PC-3 (cell line): Measurements from ENCODE around the gene ZNF680. TPM values are rescaled to one million over a fixed set of nuclear protein-coding genes. Genes with fewer than 3 reads are reported as not detected.

ENCODE experiments used
- ATAC-seq: fragments of 200-7000 bp; cut with Tn5 transposase; 2 replicates; pipeline ENCODE4 v1.9.1; 2020; ENCODE audit warnings: mild to moderate bottlenecking, moderate library complexity
- BruUV-seq: library from RNA; stranded (reverse); fragments of 400-500 nt; replicated peaks from 2 replicates; lab custom pipeline; 2021; lab: Mats Ljungman, UMichigan
- CTCF ChIA-PET: fragments of 300-600 bp; sonication (Branson Sonifier 250); formaldehyde crosslinking; loops from one replicate; lab custom pipeline; 2022; ENCODE audit warnings: antibody characterized with exemption; lab: Charles Lee
- POLR2A ChIA-PET: fragments of 300-600 bp; sonication (Branson Sonifier 250); formaldehyde crosslinking; loops from one replicate; lab custom pipeline; 2022; ENCODE audit warnings: antibody characterized with exemption; ENCODE audit not compliant: unreplicated experiment; lab: Charles Lee
- DNase-seq: peaks from one replicate; pipeline ENCODE4 v3.0.0-alpha.2; 2015
- H2AFZ ChIP-seq: fragments of 300-600 bp; sonication (generic); 2 replicates; pipeline ENCODE4 v1.6.0; 2016; ENCODE audit warnings: antibody characterized with exemption, low read length
- H3F3A ChIP-seq: fragments of 300-600 bp; sonication (generic); one replicate; pipeline ENCODE4 v1.6.0; 2017; ENCODE audit warnings: antibody characterized with exemption, low read length, control low read depth, mild to moderate bottlenecking; ENCODE audit not compliant: unreplicated experiment
- H3K27ac ChIP-seq: fragments of 300-600 bp; sonication (generic); 2 replicates; pipeline ENCODE4 v1.5.1; 2016; ENCODE audit warnings: mild to moderate bottlenecking, low read length
- H3K27me3 ChIP-seq: fragments of 300-600 bp; sonication (generic); 2 replicates; pipeline ENCODE4 v1.6.1; 2016; ENCODE audit warnings: low read length, mixed read lengths
- H3K36me3 ChIP-seq: fragments of 300-600 bp; sonication (generic); 2 replicates; pipeline ENCODE4 v1.6.1; 2016; ENCODE audit warnings: low read depth, mixed run types, low read length, mixed read lengths
- H3K4me1 ChIP-seq: fragments of 300-600 bp; sonication (generic); 2 replicates; pipeline ENCODE4 v1.5.1; 2016; ENCODE audit warnings: low read length; ENCODE audit not compliant: insufficient read depth
- H3K4me2 ChIP-seq: fragments of 300-600 bp; sonication (generic); 2 replicates; pipeline ENCODE4 v1.6.0; 2016; ENCODE audit warnings: low read length
- H3K4me3 ChIP-seq: fragments of 300-600 bp; sonication (generic); 2 replicates; pipeline ENCODE4 v1.5.1; 2016; ENCODE audit warnings: mild to moderate bottlenecking, low read length, mixed read lengths
- H3K79me2 ChIP-seq: fragments of 300-600 bp; sonication (generic); 2 replicates; pipeline ENCODE4 v1.6.1; 2017; ENCODE audit warnings: low read length, mixed read lengths
- H3K9ac ChIP-seq: fragments of 300-600 bp; sonication (generic); 2 replicates; pipeline ENCODE4 v1.6.0; 2016; ENCODE audit warnings: mild to moderate bottlenecking, low read length
- H3K9me2 ChIP-seq: fragments of 300-600 bp; sonication (generic); replicated peaks from 2 replicates; pipeline ENCODE4 v1.6.1; 2016; ENCODE audit warnings: mixed run types, low read length, mixed read lengths
- H3K9me3 ChIP-seq: fragments of 300-600 bp; sonication (generic); 2 replicates; pipeline ENCODE4 v1.6.1; 2016; ENCODE audit warnings: low read length, mixed read lengths
- H4K20me1 ChIP-seq: fragments of 300-600 bp; sonication (generic); 2 replicates; pipeline ENCODE4 v1.6.1; 2016; ENCODE audit warnings: low read length, mixed read lengths
- CTCF ChIP-seq: fragments of 300-600 bp; sonication (generic); conservative IDR thresholded peaks from 2 replicates; pipeline ENCODE4 v1.5.1; 2017; ENCODE audit warnings: antibody characterized with exemption, low read depth, mild to moderate bottlenecking, low read length
- EZH2 ChIP-seq: fragments of 300-600 bp; sonication (generic); IDR thresholded peaks from one replicate; pipeline ENCODE4 v1.6.1; 2017; ENCODE audit warnings: antibody characterized with exemption, mild to moderate bottlenecking, low read length; ENCODE audit not compliant: unreplicated experiment
- EZH2phosphoT487 ChIP-seq: fragments of 300-600 bp; sonication (generic); IDR thresholded peaks from 2 replicates; pipeline ENCODE4 v1.6.1; 2018; ENCODE audit warnings: mild to moderate bottlenecking, antibody characterized with exemption, low read length, borderline replicate concordance
- intact Hi-C: fragments of 100-400 bp; cut with micrococcal nuclease; formaldehyde crosslinking; loops from 2 replicates; pipeline ENCODE4 v1.9.0; 2023
- total RNA-seq: library from RNA; depleted of rRNA; stranded (reverse); fragments of >200 nt; gene quantifications from 2 replicates; pipeline ENCODE4 v1.2.3, GENCODE V29; 2014

The ZNF680 gene
- total RNA-seq, 1 experiment from 2014 or later = 8.8 TPM

GRCh38 chr7:64551375-64552142 is 11.3 kb downstream of the ZNF680 start:
- H3F3A ChIP-seq = no peaks in the 10 kb centered on the region
- H3K27ac ChIP-seq = no peak overlapping the region
- peaks cover 69% of the 10 kb centered on the region for H3K79me2 ChIP-seq
- ATAC-seq (no peak), DNase-seq (no peak)
- intact Hi-C loops = no loop called here
- ChIA-PET POLR2A (no interaction called here), CTCF (no interaction called here)
- no peak overlapping the region for H3K9ac ChIP-seq
- H2AFZ ChIP-seq = no peak overlapping the region
- H3K9me2 ChIP-seq = no peaks in the 10 kb centered on the region
- no peak overlapping the region for H3K4me2 ChIP-seq
- H3K36me3 ChIP-seq = peaks cover 59% of the 10 kb centered on the region
- no peak overlapping the region for H3K4me3 ChIP-seq
- H3K4me1 ChIP-seq = no peaks in the 10 kb centered on the region
- H4K20me1 ChIP-seq = no peaks in the 10 kb centered on the region
- peaks cover 8% of the 10 kb centered on the region for H3K9me3 ChIP-seq
- H3K27me3 ChIP-seq = no peaks in the 10 kb centered on the region
- no TSS peak for BruUV-seq
- TF ChIP-seq CTCF (no peak), EZH2phosphoT487 (no peak), EZH2 (no peak)

GRCh38 chr7:64544010-64544409 is 18.9 kb downstream of the ZNF680 start:
- H3K36me3 ChIP-seq = peaks cover 68% of the 10 kb centered on the region
- ChIA-PET CTCF (no interaction called here), POLR2A (no interaction called here)
- no peak overlapping the region for H3K27ac ChIP-seq
- intact Hi-C loops = no loop called here
- no peak overlapping the region for H2AFZ ChIP-seq
- DNase-seq (no peak), ATAC-seq (no peak)
- H4K20me1 ChIP-seq = no peaks in the 10 kb centered on the region
- no peaks in the 10 kb centered on the region for H3K27me3 ChIP-seq
- H3K9me2 ChIP-seq = no peaks in the 10 kb centered on the region
- H3K4me3 ChIP-seq = no peak overlapping the region
- H3K4me2 ChIP-seq = no peak overlapping the region
- H3F3A ChIP-seq = no peaks in the 10 kb centered on the region
- BruUV-seq = no TSS peak
- no peaks in the 10 kb centered on the region for H3K9me3 ChIP-seq
- TF ChIP-seq CTCF (no peak), EZH2 (no peak), EZH2phosphoT487 (no peak)
- H3K9ac ChIP-seq = no peak overlapping the region
- no peaks in the 10 kb centered on the region for H3K4me1 ChIP-seq
- peaks cover 21% of the 10 kb centered on the region for H3K79me2 ChIP-seq
